Natural killer cell (primary cell): Measurements from ENCODE around the gene SMAD3. TPM values are rescaled to one million over a fixed set of nuclear protein-coding genes. Genes with fewer than 3 reads are reported as not detected.

ENCODE experiments used
- ATAC-seq, 3 donors: fragments of 150-1000 bp in 2 of 3; fragments of 200-7000 bp in 1 of 3; cut with Tn5 transposase; 1 replicate in 1 of 3; 2 replicates in 2 of 3; pipeline ENCODE4 v1.10.0; 2021; ENCODE audit warnings: mild to moderate bottlenecking in 2 of 3, moderate library complexity in 2 of 3
- DNase-seq, 2 donors: peaks; one replicate each; pipeline versions ENCODE4 v3.0.0 to v3.0.0-alpha.2; 2013 to 2021; ENCODE audit warnings: mixed read lengths in 1 of 2
- H3K27ac ChIP-seq: one replicate; pipeline ENCODE4 v1.5.1; 2013; ENCODE audit warnings: mild to moderate bottlenecking, low read length
- H3K27me3 ChIP-seq: one replicate; pipeline ENCODE4 v1.6.1; 2013; ENCODE audit warnings: low read length; ENCODE audit not compliant: control insufficient read depth, insufficient read depth
- H3K36me3 ChIP-seq: one replicate; pipeline ENCODE4 v1.6.1; 2013; ENCODE audit warnings: low read length; ENCODE audit not compliant: control insufficient read depth, insufficient read depth
- H3K4me1 ChIP-seq: one replicate; pipeline ENCODE4 v1.6.1; 2013; ENCODE audit warnings: low read length; ENCODE audit not compliant: control insufficient read depth, insufficient read depth
- H3K4me3 ChIP-seq: one replicate; pipeline ENCODE4 v1.5.1; 2013; ENCODE audit warnings: low read length
- H3K9me3 ChIP-seq: one replicate; pipeline ENCODE4 v1.6.1; 2013; ENCODE audit warnings: low read length; ENCODE audit not compliant: control insufficient read depth, insufficient read depth
- H3K27ac Mint-ChIP-seq, 2 donors: one replicate each; pipeline ENCODE4 v1.8.0; 2022; ENCODE audit warnings: mild to moderate bottlenecking in 2 of 2, mixed read lengths in 2 of 2, moderate library complexity in 1 of 2
- H3K27me3 Mint-ChIP-seq, 2 donors: one replicate each; pipeline ENCODE4 v1.8.0; 2022; ENCODE audit warnings: low read depth in 2 of 2, mixed read lengths in 2 of 2
- H3K36me3 Mint-ChIP-seq: one replicate; pipeline ENCODE4 v1.8.0; 2022; ENCODE audit warnings: mixed read lengths
- H3K4me1 Mint-ChIP-seq, 2 donors: one replicate each; pipeline ENCODE4 v1.8.0; 2022; ENCODE audit warnings: mixed read lengths in 2 of 2
- H3K4me3 Mint-ChIP-seq: one replicate; pipeline ENCODE4 v1.8.0; 2022; ENCODE audit warnings: mild to moderate bottlenecking, moderate library complexity, mixed read lengths
- H3K9me3 Mint-ChIP-seq, 2 donors: one replicate each; pipeline ENCODE4 v1.8.0; 2022; ENCODE audit warnings: mixed read lengths in 2 of 2
- WGBS: methylation state at CpG from one replicate; pipeline ENCODE4 v1.1.7; 2013; ENCODE audit warnings: missing lambda C conversion rate; ENCODE audit not compliant: insufficient coverage; 5-methylcytosine and 5-hydroxymethylcytosine counted together
- intact Hi-C: fragments of 100-400 bp; cut with micrococcal nuclease; formaldehyde crosslinking; loops from one replicate; pipeline ENCODE4 v1.14.2; 2022
- total RNA-seq, 4 donors: library from RNA; stranded (reverse); fragments of 120-200 nt in 1 of 4; gene quantifications; one replicate each; pipeline versions ENCODE4 v1.2.3 to v1.2.4, GENCODE V29; 2013 to 2022
- TF ChIP-seq, protein P1 (sequence below): fragments of 200-600 bp; IDR thresholded peaks from one replicate; pipeline ENCODE4 v1.8.0; 2022; ENCODE audit warnings: antibody characterized with exemption

The SMAD3 gene
- total RNA-seq, 3 donors from 2014 or later (not counting 1 experiment from before 2014, with no cell fraction given) = 47.1 to 72.6 (median 63.0) TPM

DNA sequence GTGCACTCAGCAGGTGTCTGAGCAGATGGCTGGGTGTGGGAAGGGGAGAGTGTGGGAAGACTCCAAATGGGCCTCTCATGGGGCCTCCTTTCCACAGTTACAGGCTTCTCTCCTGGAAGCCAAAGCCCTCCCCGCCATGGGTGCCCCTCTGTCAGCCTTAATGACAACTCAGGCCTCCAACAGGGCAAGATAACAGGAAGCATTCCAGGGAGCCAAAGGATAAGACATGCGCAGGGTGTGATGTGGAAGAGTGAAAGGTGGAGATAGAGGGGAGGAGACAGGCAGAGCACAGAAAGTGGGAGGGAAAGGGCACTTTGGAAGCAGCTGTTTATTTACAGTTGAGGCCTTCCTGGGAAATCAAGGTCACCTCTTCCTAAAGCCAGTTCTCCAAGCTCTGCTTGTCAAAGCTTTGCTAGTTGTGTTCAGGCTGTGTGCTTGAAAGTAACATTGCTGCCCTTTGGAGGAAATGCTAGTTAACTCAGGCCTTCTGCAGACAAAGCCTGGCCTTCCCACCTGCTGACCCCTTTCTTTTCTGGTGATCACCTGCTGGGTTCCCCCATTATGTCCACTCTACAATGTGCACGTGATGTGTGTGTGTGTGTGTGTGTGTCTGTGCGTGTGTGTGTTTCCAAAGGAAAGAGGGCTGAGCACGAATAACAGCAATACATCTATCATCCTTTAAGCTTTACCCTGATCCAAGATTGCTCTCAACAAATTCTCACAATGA lies 35.2 kb upstream of the SMAD3 start:
- Mint-ChIP-seq H3K4me1 (peaks cover 0 to 7% of the 10 kb centered on the region in 2 donors), H3K27ac (no peak overlapping the region), H3K9me3 (no peaks in the 10 kb centered on the region), H3K4me3 (no peak overlapping the region), H3K27me3 (no peaks in the 10 kb centered on the region), H3K36me3 (no peaks in the 10 kb centered on the region)
- intact Hi-C loops = no loop called here
- no peaks in the 10 kb centered on the region for H3K9me3 ChIP-seq
- DNase-seq = no peak
- 95% methylated on average over 3 of the region's 5 CpGs for WGBS
- no peak overlapping the region for H3K27ac ChIP-seq
- TF ChIP-seq, protein P1, sequence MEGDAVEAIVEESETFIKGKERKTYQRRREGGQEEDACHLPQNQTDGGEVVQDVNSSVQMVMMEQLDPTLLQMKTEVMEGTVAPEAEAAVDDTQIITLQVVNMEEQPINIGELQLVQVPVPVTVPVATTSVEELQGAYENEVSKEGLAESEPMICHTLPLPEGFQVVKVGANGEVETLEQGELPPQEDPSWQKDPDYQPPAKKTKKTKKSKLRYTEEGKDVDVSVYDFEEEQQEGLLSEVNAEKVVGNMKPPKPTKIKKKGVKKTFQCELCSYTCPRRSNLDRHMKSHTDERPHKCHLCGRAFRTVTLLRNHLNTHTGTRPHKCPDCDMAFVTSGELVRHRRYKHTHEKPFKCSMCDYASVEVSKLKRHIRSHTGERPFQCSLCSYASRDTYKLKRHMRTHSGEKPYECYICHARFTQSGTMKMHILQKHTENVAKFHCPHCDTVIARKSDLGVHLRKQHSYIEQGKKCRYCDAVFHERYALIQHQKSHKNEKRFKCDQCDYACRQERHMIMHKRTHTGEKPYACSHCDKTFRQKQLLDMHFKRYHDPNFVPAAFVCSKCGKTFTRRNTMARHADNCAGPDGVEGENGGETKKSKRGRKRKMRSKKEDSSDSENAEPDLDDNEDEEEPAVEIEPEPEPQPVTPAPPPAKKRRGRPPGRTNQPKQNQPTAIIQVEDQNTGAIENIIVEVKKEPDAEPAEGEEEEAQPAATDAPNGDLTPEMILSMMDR = no peak
- H3K4me3 ChIP-seq = no peak overlapping the region
- H3K36me3 ChIP-seq = no peaks in the 10 kb centered on the region
- no peak for ATAC-seq
- peaks cover 11% of the 10 kb centered on the region for H3K27me3 ChIP-seq
- H3K4me1 ChIP-seq = peaks cover 16% of the 10 kb centered on the region

DNA sequence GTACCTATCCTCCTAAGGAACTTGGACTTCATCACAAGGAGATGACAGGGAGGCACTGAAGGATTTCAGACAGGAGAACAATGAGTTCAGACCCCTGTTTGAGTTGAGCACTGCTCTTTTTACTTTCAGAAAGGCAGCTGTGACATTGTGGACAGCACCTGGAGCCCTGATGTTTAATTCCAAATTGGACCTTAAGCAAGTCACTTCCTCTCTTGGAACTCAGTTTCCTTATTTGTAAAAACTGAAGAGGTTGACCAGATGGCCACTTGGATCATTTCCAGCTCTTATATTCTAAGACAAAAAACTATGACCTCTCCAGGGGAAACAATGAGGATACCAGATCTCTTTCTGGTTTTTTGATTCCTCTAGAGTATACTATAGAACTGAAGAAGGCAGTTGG lies 34.1 kb upstream of the SMAD3 start:
- no peaks in the 10 kb centered on the region for H3K36me3 Mint-ChIP-seq
- intact Hi-C loops = no loop called here
- TF ChIP-seq, protein P1 = no peak
- Histone ChIP-seq H3K9me3 (no peaks in the 10 kb centered on the region), H3K27ac (no peak overlapping the region), H3K4me3 (no peak overlapping the region), H3K27me3 (peaks cover 11% of the 10 kb centered on the region), H3K4me1 (peaks cover 19% of the 10 kb centered on the region), H3K36me3 (no peaks in the 10 kb centered on the region)
- H3K27ac Mint-ChIP-seq = no peak overlapping the region
- DNase-seq (no peak), ATAC-seq (no peak)
- H3K9me3 Mint-ChIP-seq = no peaks in the 10 kb centered on the region
- H3K4me3 Mint-ChIP-seq = no peak overlapping the region
- H3K4me1 Mint-ChIP-seq = peaks cover 0 to 10% of the 10 kb centered on the region in 2 donors
- H3K27me3 Mint-ChIP-seq = no peaks in the 10 kb centered on the region

DNA sequence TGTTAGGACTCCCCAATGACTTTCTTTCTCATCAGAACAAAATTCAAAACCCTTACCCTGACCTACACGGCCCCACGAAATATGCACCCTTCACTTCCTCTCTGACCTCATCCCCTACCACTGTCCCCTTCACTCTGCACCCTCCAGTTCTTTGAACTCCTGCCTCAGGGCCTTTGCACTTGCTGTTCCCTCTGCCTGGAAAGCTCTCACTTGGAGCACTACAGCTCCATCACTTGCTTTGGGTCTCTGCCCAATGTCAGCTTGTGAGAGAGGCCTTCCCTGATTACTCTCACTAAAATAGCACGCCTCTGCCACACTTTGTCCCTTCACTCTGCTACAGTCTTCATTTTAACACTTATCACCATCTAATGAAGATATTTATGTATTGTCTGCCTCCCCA lies 32.8 kb upstream of the SMAD3 start:
- no peak overlapping the region for H3K4me3 Mint-ChIP-seq
- 76% methylated on average over 3 of the region's 3 CpGs for WGBS
- intact Hi-C loops = no loop called here

More for the DNA sequence above, 32.8 kb upstream of the SMAD3 start:
- H3K27me3 ChIP-seq = peaks cover 11% of the 10 kb centered on the region
- H3K9me3 Mint-ChIP-seq = no peaks in the 10 kb centered on the region
- no peak overlapping the region for H3K27ac Mint-ChIP-seq
- H3K36me3 ChIP-seq = no peaks in the 10 kb centered on the region
- H3K27me3 Mint-ChIP-seq = no peaks in the 10 kb centered on the region
- TF ChIP-seq, protein P1 = no peak
- H3K4me3 ChIP-seq = no peak overlapping the region
- H3K4me1 ChIP-seq = peaks cover 29% of the 10 kb centered on the region
- H3K4me1 Mint-ChIP-seq = peaks cover 5 to 10% of the 10 kb centered on the region in 2 donors
- DNase-seq (no peak), ATAC-seq (peak in 1 of 3 donors; percentile 3)
- H3K36me3 Mint-ChIP-seq = no peaks in the 10 kb centered on the region
- no peak overlapping the region for H3K27ac ChIP-seq
- no peaks in the 10 kb centered on the region for H3K9me3 ChIP-seq
